DMS53 treated with DMSO at 0.1 percent for 48 hours (cell line): ENCODE data around the gene USP53.
"Not testable (repeated sequence)": the region's sequence is repeated elsewhere in the genome, so short reads cannot be mapped to it uniquely, and the experiment has no call there.

ENCODE experiments used
- DNase-seq: peaks from one replicate; lab custom pipeline; 2025; ENCODE audit not compliant: unreplicated experiment; lab: John Stamatoyannopoulos, UW

The USP53 gene

DNA sequence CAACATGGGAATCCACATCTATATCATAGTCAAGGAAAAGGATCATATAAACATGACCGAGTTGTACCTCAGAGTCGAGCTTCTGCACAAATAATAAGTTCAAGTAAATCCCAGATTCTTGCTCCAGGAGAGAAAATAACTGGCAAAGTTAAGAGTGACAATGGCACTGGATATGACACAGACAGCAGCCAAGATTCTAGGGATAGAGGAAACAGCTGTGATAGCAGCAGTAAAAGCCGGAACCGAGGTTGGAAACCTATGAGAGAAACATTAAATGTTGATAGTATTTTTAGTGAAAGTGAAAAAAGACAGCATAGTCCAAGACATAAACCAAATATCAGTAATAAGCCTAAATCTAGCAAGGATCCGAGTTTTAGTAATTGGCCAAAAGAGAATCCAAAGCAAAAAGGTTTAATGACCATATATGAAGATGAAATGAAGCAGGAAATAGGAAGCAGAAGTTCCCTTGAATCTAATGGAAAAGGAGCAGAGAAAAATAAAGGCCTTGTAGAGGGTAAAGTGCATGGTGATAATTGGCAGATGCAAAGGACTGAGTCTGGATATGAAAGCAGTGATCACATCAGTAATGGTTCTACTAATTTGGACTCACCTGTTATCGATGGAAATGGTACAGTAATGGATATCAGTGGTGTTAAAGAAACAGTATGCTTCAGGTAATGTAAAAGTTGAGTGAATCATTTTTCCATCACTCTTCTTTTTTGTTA, 59.0 kb downstream of the USP53 start:
- DNase-seq, result no peak

DNA sequence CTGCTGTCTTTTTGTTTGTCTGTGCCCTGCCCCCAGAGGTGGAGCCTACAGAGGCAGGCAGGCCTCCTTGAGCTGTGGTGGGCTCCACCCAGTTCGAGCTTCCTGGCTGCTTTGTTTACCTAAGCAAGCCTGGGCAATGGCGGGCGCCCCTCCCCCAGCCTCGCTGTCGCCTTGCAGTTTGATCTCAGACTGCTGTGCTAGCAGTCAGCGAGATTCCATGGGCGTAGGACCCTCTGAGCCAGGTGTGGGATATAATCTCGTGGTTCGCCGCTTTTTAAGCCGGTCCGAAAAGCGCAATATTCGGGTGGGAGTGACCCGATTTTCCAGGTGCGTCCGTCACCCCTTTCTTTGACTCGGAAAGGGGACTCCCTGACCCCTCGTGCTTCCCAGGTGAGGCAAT, 67.0 kb downstream of the USP53 start:
- not testable (repeated sequence) for DNase-seq

DNA sequence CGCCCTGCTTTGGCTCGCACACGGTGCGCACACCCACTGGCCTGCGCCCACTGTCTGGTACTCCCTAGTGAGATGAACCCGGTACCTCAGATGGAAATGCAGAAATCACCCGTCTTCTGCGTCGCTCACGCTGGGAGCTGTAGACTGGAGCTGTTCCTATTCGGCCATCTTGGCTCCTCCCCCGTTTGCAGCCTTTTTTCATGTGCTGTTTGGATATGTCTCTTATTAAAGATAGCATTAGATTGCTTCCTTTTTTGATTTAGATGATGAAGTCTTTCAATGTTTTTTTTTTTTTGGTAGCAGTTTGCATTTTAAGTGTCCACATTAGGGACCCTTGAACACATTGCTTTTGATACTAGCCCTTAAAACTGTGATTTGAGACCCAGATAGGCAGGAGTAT, 67.4 kb downstream of the USP53 start:
- not testable (repeated sequence) for DNase-seq

DNA sequence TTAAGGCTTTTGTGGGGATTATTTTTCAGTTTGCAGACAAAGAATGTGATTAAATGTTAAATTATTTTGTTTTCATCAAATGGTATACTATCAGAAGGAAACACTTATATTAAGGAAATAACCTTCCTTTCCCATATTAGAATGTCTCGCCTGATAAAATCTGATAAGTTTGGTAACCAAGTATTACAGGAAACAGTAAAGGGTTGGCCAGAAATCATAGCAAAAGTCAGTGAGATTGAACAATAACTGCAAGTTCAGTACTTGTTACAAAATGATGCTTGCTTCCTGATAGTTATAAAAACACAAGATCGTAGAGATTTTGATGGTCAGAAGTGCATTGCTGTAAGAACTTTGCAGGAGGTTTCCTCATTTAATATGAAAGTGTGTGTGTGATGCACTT, 68.9 kb downstream of the USP53 start:
- no peak for DNase-seq

DNA sequence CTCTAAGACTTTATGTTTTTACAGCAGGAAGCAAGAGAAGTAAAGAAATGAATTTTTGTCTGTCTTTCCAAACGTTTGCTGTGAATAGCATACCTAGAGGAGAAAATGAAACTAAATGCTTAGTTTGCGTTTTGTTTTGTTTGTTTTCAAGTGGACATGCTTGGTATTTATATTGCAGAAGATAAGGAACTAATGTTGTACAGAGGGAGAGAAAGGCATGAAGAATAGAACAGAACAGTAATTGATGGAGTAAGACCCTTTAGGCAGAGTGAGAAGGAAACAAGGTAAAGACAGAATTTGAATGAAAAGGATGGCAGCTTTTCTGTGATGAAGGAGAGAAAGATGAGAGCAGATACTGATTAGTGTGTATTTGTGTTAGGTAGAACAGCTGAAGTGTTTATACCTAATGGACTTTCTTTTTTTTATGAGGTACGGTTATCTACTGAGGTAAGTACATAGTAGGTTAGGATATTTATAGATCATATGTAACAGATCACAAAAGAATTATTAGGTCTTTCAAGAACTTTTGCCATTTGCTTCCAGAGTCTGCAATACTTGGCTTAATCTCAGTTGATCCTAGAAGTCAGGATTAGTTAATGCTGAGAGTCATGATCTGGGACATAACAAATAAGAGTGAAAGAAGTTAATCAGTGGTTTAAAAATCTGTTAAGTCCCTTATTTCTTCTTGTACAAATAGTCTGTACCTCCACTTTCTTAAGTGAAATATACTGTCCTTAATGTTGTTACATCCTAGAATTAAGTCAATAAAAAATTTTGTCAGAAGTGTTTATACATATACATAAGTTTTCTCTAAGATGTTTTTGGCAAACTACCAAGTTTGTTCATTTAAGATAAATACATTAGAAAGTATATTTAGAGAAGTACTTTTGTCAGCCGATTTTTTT, 72.6 kb downstream of the USP53 start:
- DNase-seq, result no peak

DNA sequence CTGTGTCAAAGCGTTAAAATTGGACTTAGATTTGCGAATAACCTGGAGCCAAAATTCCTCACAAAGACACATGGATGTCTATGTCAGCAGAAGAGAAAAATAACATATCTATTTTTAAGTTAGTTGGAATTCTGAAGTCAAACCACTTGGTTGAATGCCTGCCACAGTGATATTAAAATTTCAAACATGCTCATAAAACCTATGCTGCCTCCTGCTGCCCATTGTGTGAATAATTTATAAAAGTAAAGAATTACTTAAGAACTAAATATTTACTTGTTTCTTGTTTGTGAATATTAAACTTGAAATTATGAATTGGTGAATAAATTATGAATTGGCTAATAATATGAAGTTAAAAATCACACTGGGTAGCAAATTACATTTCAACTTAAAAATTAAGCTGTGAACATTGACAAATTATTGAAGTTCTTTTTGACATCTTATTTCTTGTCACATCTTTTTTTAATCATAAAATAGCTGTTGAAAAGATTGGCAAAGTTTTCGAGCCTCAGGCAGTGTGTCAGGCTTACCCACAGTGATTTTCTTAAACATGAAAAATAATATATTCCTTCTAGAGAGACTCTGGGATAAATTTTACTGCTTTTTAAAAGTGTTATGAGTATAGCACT, 74.0 kb downstream of the USP53 start:
- DNase-seq, result no peak

DNA sequence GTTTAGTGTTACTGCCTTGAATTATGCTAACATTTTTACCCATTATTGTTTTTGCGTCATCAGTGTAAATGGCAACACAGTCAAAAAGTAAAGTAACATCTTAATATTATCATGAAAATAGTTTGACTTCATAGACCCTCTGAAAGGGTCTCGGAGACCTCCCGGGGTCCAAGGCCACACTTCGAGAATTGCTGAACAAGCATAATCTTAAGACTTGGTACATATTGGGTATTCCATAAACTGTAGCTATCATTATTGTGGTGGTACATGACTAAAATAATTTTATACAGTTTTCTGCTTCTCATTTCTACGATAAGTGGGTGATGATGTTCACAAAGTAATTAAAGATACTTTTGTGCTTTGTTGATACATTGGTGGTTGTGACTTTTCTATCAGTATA, 76.8 kb downstream of the USP53 start:
- DNase-seq, result no peak

DNA sequence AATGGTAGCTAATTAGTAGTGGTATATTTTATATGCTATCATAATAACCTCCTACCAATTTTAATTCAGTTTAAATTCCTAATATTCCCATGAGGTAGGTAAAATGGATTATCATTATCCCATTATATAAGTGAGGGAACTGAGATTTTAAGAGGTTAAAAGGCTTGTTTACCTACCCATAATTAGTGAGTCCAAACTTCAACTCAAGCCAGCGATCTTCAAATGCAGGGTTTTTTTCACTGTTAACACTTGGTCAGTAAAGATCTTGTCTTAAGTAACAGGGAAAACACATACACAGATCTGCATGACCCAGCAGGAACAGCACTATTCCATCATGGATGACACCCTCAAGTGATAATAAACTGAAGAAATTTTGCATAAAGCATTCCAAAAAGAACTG, 78.1 kb downstream of the USP53 start:
- DNase-seq, result no peak

DNA sequence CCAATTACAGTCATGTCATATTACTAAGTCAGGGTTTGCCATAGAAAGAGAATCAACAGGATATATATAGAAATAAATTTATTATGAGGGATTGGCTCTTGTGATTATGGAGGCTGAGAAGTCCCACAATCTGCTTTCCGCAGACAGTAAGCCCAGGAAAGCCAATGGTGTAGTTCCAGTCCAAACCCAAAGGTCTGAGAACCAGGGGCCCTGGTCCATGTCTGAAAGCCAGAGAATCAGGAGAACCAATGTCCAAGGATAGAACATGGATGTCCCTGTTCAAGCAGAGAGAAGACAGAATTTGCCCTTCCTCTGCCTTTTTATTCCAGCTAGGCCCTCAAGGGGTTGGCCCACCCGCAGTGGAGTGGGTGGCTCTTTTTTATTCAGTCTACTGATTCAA, 83.8 kb downstream of the USP53 start:
- no peak for DNase-seq

DNA sequence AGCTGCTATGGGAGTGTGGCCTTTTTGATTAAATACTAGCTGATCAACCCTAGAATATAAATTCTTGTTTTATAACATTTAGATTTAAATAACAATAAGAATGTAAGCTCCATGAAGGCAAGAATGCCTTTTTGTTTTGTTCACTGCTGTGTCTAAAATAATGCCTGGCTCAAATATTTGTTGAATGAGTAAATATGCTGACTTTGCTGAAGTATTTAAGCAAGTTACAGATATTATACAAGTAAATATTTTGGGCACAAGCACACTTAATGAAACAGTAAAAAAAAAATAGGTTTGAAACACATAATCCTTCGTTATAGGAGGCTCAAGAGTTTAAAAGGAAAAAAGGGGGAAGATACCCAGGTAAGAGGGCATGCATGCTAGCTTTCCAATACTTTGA, 85.3 kb downstream of the USP53 start:
- DNase-seq, result no peak

DNA sequence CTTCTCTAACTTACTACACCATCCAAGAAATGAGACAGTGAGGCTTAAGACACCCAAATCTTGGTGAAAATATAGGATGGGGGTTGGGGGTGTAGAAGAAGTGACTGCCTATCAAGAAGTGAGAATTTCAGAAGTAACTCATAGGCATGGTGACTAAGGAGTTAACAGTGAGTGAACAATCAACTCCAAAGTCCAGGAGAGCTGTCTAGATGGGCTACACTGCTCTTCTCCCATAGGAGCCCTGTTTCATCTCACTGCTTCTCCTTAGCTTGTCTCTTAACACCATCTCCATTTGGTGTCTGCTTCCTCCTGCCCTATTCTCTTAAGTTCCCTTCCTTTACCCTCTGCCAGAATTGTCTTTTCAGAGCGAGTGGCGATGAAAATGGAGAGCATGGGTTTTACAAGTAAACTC, 86.8 kb downstream of the USP53 start:
- DNase-seq, result no peak

DNA sequence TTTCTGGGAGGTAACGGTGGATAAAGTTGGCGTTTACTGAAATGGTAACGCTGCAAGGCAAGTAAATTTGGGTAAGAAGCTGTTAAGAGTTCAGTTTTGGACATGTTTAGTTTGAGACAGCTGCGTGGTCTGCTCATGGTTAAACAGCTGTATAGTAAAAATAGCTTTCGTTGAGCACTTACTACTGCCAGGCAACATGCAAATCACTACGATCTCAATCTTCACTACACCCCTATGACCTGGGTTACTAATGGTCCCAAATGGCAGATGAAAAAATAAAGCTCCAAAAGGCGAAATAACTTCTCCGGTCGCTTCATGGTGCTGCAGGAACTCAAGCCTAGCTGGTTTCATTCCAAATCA, 87.2 kb downstream of the USP53 start:
- no peak for DNase-seq

DNA sequence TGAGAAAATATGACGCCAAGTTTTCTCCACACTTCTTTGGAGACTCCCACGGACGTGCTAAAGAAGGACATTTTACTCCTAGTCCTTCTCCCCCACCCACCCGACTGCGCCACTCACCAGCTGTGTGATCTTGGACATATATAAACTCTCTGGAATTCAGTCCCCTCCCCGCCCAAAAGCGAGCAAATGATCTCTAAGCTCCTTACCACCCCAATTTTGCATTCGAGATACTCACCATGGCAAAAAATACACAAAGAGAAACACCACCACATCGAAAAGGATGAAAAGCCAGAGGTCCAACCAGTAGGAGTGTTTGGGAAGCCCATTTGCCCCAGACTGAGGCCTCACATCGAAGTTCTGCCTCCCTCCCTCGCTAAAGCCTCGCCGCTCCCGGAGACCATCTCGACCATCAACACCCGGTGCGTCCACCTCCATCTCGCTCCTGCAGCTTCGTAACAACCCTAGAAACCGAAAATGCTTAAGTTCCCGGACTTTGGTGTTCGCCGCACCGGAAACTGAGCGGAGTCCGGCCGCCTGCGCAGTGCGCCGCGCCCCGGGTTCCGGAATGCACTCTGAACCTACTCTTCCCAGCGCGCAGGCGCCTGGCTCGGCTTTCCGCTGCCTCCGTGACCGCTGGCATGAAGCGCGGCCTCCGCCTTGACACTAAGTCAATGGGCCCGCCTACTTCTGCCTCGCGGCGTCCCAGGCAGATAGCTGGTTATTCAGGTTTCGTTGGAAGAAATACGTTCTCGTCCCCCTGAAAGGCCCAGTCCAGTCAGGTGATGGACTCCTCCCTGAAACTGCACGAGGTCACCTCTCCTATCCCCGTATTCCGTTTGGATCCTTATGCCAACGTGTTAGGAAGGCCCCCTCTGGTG, 87.8 kb downstream of the USP53 start:
- no peak for DNase-seq

DNA sequence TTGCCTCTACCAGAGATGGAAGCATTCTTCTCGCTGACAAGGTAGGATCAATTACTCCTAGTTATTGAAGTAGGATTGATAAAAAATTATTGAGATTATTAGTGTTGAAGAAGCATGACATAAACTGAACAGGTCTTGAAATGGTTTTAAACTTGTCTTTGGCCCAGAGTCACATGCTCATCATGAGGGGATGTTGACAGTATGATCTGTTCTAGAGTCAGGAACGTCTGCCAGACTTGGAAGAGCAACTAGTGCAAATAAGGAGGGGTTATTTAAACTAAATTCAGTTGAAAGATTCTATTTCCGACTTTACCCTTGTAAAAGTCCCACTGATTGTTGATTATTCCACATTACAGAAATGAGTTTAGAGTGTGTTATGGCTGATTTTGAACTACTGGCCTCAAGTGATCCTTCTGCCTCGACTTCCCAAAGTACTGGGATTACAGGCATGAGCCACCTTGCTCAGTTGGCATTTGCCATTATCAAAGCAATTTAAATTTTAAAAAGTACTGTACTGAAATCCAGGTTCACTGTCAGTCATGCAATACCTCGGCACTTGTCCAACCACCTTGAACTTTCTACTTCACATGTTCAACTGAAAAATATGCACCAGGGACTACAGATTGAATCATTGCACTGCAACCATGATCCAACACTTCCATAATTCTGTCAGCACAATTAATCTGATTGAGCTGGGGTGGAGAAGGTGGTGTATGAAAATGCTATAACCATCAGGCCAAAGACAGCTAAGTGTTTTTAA, 89.7 kb downstream of the USP53 start:
- DNase-seq, result no peak

DNA sequence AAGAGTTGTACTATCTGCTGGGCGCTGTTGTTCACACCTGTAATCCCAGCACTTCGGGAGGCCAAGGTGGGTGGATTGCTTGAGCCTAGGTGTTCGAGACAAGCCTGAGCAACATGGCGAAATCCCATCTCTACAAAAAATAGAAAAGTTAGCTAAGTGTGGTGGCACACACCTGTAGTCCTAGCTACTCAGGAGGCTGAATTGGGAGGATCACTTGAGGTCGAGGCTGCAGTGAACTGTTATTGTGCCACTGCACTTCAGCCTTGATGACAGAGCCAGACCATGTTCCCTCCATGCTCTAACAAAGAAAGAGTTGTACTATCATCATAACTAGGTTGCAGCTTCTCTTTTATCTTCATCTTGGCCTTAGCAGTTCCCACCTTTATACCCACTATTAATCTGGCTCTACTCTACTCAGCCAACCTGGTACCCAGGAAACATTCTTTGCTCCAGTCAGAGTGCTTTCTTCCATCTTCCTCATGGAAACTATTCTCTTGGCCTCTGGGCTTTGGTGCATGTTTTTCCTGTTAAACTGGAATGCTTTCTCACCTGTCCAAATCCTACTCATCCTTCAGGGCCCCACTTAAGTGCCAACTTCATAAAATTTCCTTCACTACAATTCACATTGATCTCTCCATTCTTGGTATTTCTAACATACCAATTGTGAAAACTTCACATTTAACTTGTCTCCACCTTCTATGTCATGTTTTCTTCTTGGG, 91.2 kb downstream of the USP53 start:
- DNase-seq, result no peak

DNA sequence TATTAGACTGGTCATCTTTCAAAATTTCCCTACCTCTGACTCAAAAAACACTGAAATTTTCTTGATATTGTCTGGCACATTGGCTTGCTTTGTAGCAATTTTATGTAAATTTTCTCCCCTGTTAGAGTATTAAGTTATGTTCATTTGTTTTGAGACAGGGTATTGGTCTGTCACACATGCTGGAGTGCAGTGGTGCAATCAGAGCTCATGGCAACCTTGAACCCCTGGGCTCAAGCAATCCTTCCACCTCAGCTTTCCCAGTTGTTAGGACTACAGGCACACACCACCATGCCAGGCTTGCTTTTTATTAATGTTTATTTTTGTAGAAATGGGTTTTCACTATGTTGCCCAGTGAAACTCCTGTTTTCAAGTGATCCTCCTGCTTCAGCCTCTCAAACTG, 91.9 kb downstream of the USP53 start:
- DNase-seq, result no peak

DNA sequence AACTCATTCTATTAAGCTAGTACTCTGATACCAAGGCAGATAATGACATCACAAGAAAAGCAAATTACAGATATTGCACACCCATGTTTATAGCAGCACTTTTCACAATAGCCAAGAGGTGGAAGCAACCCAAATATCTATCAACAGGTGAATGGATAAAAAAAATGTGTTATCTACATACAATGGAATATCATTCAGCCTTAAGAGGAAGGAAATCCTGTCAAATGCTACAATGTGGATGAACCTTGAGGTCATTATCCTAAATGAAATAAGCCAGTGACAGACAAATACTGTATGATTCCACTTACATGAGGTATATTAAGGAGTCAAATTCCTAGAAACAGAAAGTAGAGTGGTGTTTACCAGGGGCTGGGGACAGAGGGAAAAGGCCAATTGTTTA, 95.1 kb downstream of the USP53 start:
- DNase-seq, result no peak

DNA sequence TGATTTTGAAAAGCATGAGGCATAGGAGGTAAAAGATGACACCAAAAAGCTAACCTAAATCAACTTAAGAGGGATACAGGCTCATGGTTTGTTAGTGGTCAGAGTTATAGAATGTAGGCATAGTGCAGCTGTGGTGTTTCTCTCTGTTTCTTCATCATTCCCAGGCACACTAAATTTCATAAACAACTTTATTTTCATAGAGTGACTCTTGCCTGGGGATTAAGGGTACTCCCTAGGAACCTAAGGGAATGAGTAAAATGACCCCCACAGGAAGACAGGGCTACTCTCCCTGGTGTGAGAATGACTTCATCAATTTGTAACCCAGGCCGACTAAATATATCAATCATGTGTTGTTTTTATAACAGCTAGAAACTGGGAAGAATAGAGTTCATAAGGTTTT, 98.3 kb downstream of the USP53 start:
- no peak for DNase-seq

DNA sequence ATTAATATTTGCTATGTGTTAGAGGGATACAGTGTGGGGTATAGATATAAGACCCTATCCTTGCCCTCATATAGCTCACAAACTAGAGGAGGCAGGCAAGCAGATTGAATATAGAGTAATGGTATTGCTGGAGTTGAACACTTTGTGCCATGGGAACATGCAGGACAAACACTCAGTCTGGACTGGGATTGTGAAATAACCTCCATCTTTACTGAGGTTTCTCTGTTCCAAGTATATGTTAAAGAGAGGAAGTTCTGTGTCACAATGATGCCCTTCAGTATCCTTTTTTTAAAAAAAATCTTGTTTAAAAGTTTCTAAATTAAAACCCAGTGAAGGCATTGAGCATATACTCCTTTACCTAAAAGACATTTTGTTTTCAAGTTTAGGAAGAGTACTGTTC, 100.7 kb downstream of the USP53 start:
- DNase-seq, result no peak

DNA sequence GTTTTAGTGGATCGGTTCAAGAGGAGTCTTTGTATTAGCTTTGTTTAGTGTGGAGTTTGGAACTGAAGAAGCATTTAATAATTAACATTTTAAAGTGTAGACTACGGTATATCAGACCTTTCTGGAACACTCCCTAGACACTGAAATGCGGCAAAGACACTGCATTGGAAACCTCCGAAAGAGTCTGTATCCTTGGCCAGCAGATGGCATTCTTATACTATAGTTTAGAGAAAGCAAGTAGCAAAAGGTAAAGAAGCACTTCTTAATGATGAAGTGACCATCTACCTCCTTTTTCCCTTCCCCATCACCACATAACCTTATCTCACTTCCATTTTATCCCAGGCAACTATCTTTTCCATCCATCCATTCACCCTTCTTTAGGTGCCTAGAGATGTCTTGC, 101.8 kb downstream of the USP53 start:
- DNase-seq, result peak; percentile 61
